Measurements from ENCODE around the gene RTKN. TPM values are rescaled to one million over a fixed set of nuclear protein-coding genes. Genes with fewer than 3 reads are reported as not detected.

RTKN gene
- total and polyA plus RNA-seq, 2 of the 13 experiments (the other 11 are each of a cell fraction or from before 2014, with no cell fraction given): 159 to 166 TPM

GRCh38 chr2:74472086-74472944, 30.6 kb upstream of the RTKN start, which contains the start of gene MRPL53 (continued):
- TF ChIP-seq BRF2 (CRISPR knock-in tag; IDR thresholded peaks at IDR 0.05): peak; percentile 98
- peak; percentile 88; the same call in 1 of the 2 replicates for TF ChIP-seq ZNF317 (CRISPR knock-in tag; IDR thresholded peaks at IDR 0.05)
- TF ChIP-seq ZNF136 (CRISPR knock-in tag; IDR thresholded peaks at IDR 0.05; ENCODE audit: low read depth): peak; percentile 97
- TF ChIP-seq ZNF605 (CRISPR knock-in tag; IDR thresholded peaks at IDR 0.05): peak; percentile 98
- no peak; the same call in 1 of the 2 replicates for TF ChIP-seq ZBTB26 (CRISPR knock-in tag; IDR thresholded peaks at IDR 0.05; ENCODE audit: borderline replicate concordance)
- TF ChIP-seq TGIF2 (CRISPR knock-in tag; IDR thresholded peaks at IDR 0.05): peak; percentile 94
- no peak; the same call in 1 of the 2 replicates for TF ChIP-seq ZNF703 (CRISPR knock-in tag; IDR thresholded peaks at IDR 0.05; ENCODE audit: borderline replicate concordance)
- TF ChIP-seq ZBTB43 (CRISPR knock-in tag; conservative IDR thresholded peaks at IDR 0.05): peak; percentile 73; the same call in 1 of the 2 replicates
- 0 out of 2 replicates have a peak, but pooled peaks have one; percentile 46 for TF ChIP-seq SOX13 (IDR thresholded peaks at IDR 0.05)
- peak; percentile 68 to 71; a peak in 3 of 4 replicates for TF ChIP-seq SOX13 (CRISPR knock-in tag; conservative IDR thresholded peaks at IDR 0.05 in 1 of 2, IDR thresholded peaks at IDR 0.05 in 1 of 2)
- TF ChIP-seq HNF1A (IDR thresholded peaks at IDR 0.05; ENCODE audit: low read depth): no peak; the same call in 1 of the 2 replicates
- peak; percentile 89 for TF ChIP-seq HNF1A (CRISPR knock-in tag; IDR thresholded peaks at IDR 0.05; ENCODE audit: borderline replicate concordance)
- peak; percentile 44 for TF ChIP-seq PTBP1 (IDR thresholded peaks at IDR 0.05; ENCODE audit: low read depth, low read length, poor library complexity, severe bottlenecking)
- peak; percentile 96 for TF ChIP-seq CBFB (CRISPR knock-in tag; IDR thresholded peaks at IDR 0.05)
- no peak; the same call in 1 of the 2 replicates for TF ChIP-seq PRDM4 (CRISPR knock-in tag; IDR thresholded peaks at IDR 0.05; ENCODE audit: borderline replicate concordance)
- peak; percentile 95; the same call in 1 of the 2 replicates for TF ChIP-seq RFXAP (CRISPR knock-in tag; IDR thresholded peaks at IDR 0.05; ENCODE audit: borderline replicate concordance)
